HepG2 (cell line): Measurements from ENCODE around the gene NDUFS7. TPM values are rescaled to one million over a fixed set of nuclear protein-coding genes. Genes with fewer than 3 reads are reported as not detected.
A peak's percentile ranks its signal among the peaks of the same experiment; 100 is the strongest.

Source experiments
- ATAC-seq: fragments of 200-7000 bp; cut with Tn5 transposase; 3 replicates; pipeline ENCODE4 v1.9.1; 2020; ENCODE audit warnings: mild to moderate bottlenecking, moderate library complexity
- BruUV-seq: library from RNA; stranded (reverse); fragments of 400-500 nt; replicated peaks from 2 replicates; lab custom pipeline; 2021; lab: Mats Ljungman, UMichigan
- CTCF ChIA-PET: fragments of 300-600 bp; formaldehyde crosslinking; extraction: SDS; loops from one replicate; lab custom pipeline; 2021; ENCODE audit warnings: low total read pairs, inconsistent platforms, low intra/inter-chr PET ratio; lab: Yijun Ruan, JAX
- POLR2A ChIA-PET: fragments of 350-600 bp; sonication (Branson Sonifier 250); formaldehyde crosslinking; loops from one replicate; lab custom pipeline; 2020; ENCODE audit warnings: antibody characterized with exemption, inconsistent platforms; lab: Yijun Ruan, JAX
- DNase-seq: peaks from one replicate; pipeline ENCODE4 v3.0.0-alpha.2; 2015; ENCODE audit warnings: low spot score
- FAIRE-seq: peaks from 3 replicates; lab custom pipeline; 2011; peaks lifted over from hg19 to GRCh38; lab: Jason Lieb, UNC
- H2AFZ ChIP-seq: one replicate; pipeline ENCODE4 v1.6.1; 2011; ENCODE audit warnings: low read length, inconsistent platforms
- H3K27ac ChIP-seq: fragments of 300-600 bp; 3 replicates; pipeline ENCODE4 v1.8.0; 2011; ENCODE audit warnings: mixed run types, mild to moderate bottlenecking, mixed read lengths, low read length, inconsistent platforms; ENCODE audit not compliant: insufficient read depth; ENCODE audit errors: extremely low read length
- H3K27me3 ChIP-seq, 2 experiments: fragments of 200-600 bp in 1 of 2; 2 replicates in 1 of 2; 3 replicates in 1 of 2; pipeline versions ENCODE4 v1.6.0 to v1.8.0; 2011; ENCODE audit warnings: low read length in 2 of 2, mild to moderate bottlenecking in 2 of 2, moderate library complexity in 2 of 2, inconsistent platforms in 1 of 2; ENCODE audit not compliant: insufficient read depth in 2 of 2, control insufficient read depth in 1 of 2
- H3K36me3 ChIP-seq, 2 experiments: fragments of 200-600 bp in 1 of 2; replicated peaks in 1 of 2; 2 replicates in 1 of 2; 3 replicates in 1 of 2; pipeline versions ENCODE4 v1.5.1 to v1.8.0; 2011; ENCODE audit warnings: low read length in 2 of 2, inconsistent platforms in 1 of 2; ENCODE audit not compliant: insufficient read depth in 2 of 2, control insufficient read depth in 1 of 2
- H3K4me1 ChIP-seq: 2 replicates; pipeline ENCODE4 v1.5.1; 2012; ENCODE audit warnings: low read length, inconsistent platforms; ENCODE audit not compliant: insufficient read depth
- H3K4me2 ChIP-seq: 2 replicates; pipeline ENCODE4 v1.6.0; 2011; ENCODE audit warnings: low read depth, low read length, inconsistent platforms
- H3K4me3 ChIP-seq, 3 experiments: fragments of 200-600 bp in 1 of 3; sonication (generic), shearing (Covaris generic) in 1 of 3; replicated peaks in 1 of 3; 2 replicates each; pipeline ENCODE4 v1.5.1; 2011 to 2016; ENCODE audit warnings: low read length in 3 of 3, inconsistent platforms in 2 of 3, low read depth in 2 of 3, mild to moderate bottlenecking in 2 of 3, control low read depth in 1 of 3, mixed read lengths in 1 of 3; ENCODE audit not compliant: insufficient read depth in 1 of 3
- H3K79me2 ChIP-seq: one replicate; pipeline ENCODE4 v1.6.1; 2011; ENCODE audit warnings: low read length, inconsistent platforms; ENCODE audit not compliant: insufficient read depth
- H3K9ac ChIP-seq: 2 replicates; pipeline ENCODE4 v1.6.0; 2011; ENCODE audit warnings: mild to moderate bottlenecking, low read depth, low read length, inconsistent platforms; ENCODE audit not compliant: insufficient read depth
- H3K9me3 ChIP-seq: 2 replicates; pipeline ENCODE4 v1.5.1; 2012; ENCODE audit warnings: mild to moderate bottlenecking, low read length
- H4K20me1 ChIP-seq: 2 replicates; pipeline ENCODE4 v1.6.0; 2011; ENCODE audit warnings: inconsistent platforms, mild to moderate bottlenecking, low read length, moderate library complexity; ENCODE audit not compliant: insufficient read depth
- BHLHE40 ChIP-seq: IDR thresholded peaks from 2 replicates; pipeline ENCODE4 v1.6.1; 2011; ENCODE audit warnings: low read length, improper control_type of control experiment
- ELF1 ChIP-seq: sonication (generic); formaldehyde crosslinking; IDR thresholded peaks from 2 replicates; pipeline ENCODE4 v1.4.0; 2020; ENCODE audit warnings: missing genetic modification reagents
- GTF3A ChIP-seq: sonication (generic); formaldehyde crosslinking; conservative IDR thresholded peaks from 2 replicates; pipeline ENCODE4 v1.4.0; 2020; ENCODE audit warnings: mild to moderate bottlenecking, missing genetic modification reagents
- HDAC2 ChIP-seq: sonication (generic); formaldehyde crosslinking; IDR thresholded peaks from 2 replicates; pipeline ENCODE4 v1.4.0; 2020; ENCODE audit warnings: missing genetic modification reagents
- MXI1 ChIP-seq: IDR thresholded peaks from 3 replicates; pipeline ENCODE4 v1.6.1; 2012; ENCODE audit warnings: low read depth, low read length, inconsistent platforms, borderline replicate concordance
- PHF21A ChIP-seq: sonication (generic); formaldehyde crosslinking; IDR thresholded peaks from 2 replicates; pipeline ENCODE4 v1.5.0; 2020; ENCODE audit warnings: mild to moderate bottlenecking, missing genetic modification reagents
- PHF8 ChIP-seq: sonication (generic); formaldehyde crosslinking; IDR thresholded peaks from 2 replicates; pipeline ENCODE4 v1.5.0; 2020; ENCODE audit warnings: missing genetic modification reagents
- SIX1 ChIP-seq: sonication (generic); formaldehyde crosslinking; IDR thresholded peaks from 2 replicates; pipeline ENCODE4 v1.4.0; 2020; ENCODE audit warnings: missing genetic modification reagents, borderline replicate concordance
- ZBTB2 ChIP-seq: sonication (generic); formaldehyde crosslinking; IDR thresholded peaks from 2 replicates; pipeline ENCODE4 v1.8.0; 2022; ENCODE audit warnings: low read depth, missing genetic modification reagents
- ZBTB3 ChIP-seq: sonication (generic); formaldehyde crosslinking; IDR thresholded peaks from 2 replicates; pipeline ENCODE4 v1.4.0; 2020; ENCODE audit warnings: low read depth, mild to moderate bottlenecking, moderate library complexity, missing genetic modification reagents, borderline replicate concordance
- ZBTB7B ChIP-seq: sonication (generic); formaldehyde crosslinking; IDR thresholded peaks from 2 replicates; pipeline ENCODE4 v1.4.0; 2020; ENCODE audit warnings: missing genetic modification reagents
- ZFP36L1 ChIP-seq: sonication (generic); formaldehyde crosslinking; IDR thresholded peaks from 2 replicates; pipeline ENCODE4 v1.8.0; 2022; ENCODE audit warnings: mild to moderate bottlenecking, missing genetic modification reagents, moderate library complexity
- ZNF160 ChIP-seq: sonication (generic); formaldehyde crosslinking; IDR thresholded peaks from 2 replicates; pipeline ENCODE4 v1.8.0; 2022; ENCODE audit warnings: mild to moderate bottlenecking, inconsistent platforms, missing genetic modification reagents
- ZNF350 ChIP-seq: sonication (generic); formaldehyde crosslinking; IDR thresholded peaks from 2 replicates; pipeline ENCODE4 v1.4.0; 2020; ENCODE audit warnings: mild to moderate bottlenecking, low read depth, missing genetic modification reagents, borderline replicate concordance
- ZNF557 ChIP-seq: sonication (generic); formaldehyde crosslinking; IDR thresholded peaks from 2 replicates; pipeline ENCODE4 v1.4.0; 2020; ENCODE audit warnings: missing genetic modification reagents
- ZNF564 ChIP-seq: sonication (generic); formaldehyde crosslinking; IDR thresholded peaks from 2 replicates; pipeline ENCODE4 v1.8.1; 2023; ENCODE audit warnings: mild to moderate bottlenecking, missing genetic modification reagents
- ZNF569 ChIP-seq: sonication (generic); formaldehyde crosslinking; IDR thresholded peaks from 2 replicates; pipeline ENCODE4 v1.5.0; 2020; ENCODE audit warnings: mild to moderate bottlenecking, missing genetic modification reagents, moderate library complexity, borderline replicate concordance
- ZSCAN20 ChIP-seq: sonication (generic); formaldehyde crosslinking; IDR thresholded peaks from 2 replicates; pipeline ENCODE4 v1.4.0; 2020; ENCODE audit warnings: missing genetic modification reagents, mild to moderate bottlenecking, borderline replicate concordance
- WGBS: methylation state at CpG from one replicate; pipeline ENCODE4 v1.1.6; 2017; ENCODE audit warnings: low lambda C conversion rate; 5-methylcytosine and 5-hydroxymethylcytosine counted together
- in situ Hi-C: cut with HindIII; loops from 2 replicates; pipeline ENCODE4 v1.10.0; 2017; ENCODE audit warnings: low pct_unique_long_range_greater_than_20kb; ENCODE audit not compliant: extremely low pct_ligation_motif_present
- intact Hi-C: fragments of 100-400 bp; cut with micrococcal nuclease; formaldehyde crosslinking; loops from one replicate; pipeline ENCODE4 v1.10.0; 2022; ENCODE audit not compliant: unreplicated experiment
- polyA plus RNA-seq, 8 experiments: library from polyadenylated mRNA; depleted of rRNA in 3 of 8; stranded (reverse) in 7 of 8; unstranded in 1 of 8; fragments of >200 nt; fragmentation: Illumina TruSeq in 4 of 8; extraction: Trizol in 4 of 8; gene quantifications; 2 replicates each; pipeline versions ENCODE4 v1.2.1 to v1.2.3, GENCODE V29; 2011 to 2016; ENCODE audit warnings: low read depth in 4 of 8, missing spikeins in 1 of 8, mixed read lengths in 1 of 8; ENCODE audit not compliant: insufficient read depth in 1 of 8
- total RNA-seq, 5 experiments: library from RNA; depleted of rRNA; stranded (reverse); fragments of >200 nt; fragmentation: Illumina TruSeq; extraction: Trizol; gene quantifications; 2 replicates each; pipeline ENCODE4 v1.2.3, GENCODE V29; 2016; ENCODE audit warnings: low read depth in 1 of 5
- TF ChIP-seq, protein P1 (sequence below): sonication (generic); formaldehyde crosslinking; IDR thresholded peaks from 2 replicates; pipeline ENCODE4 v1.5.0; 2020; ENCODE audit warnings: missing genetic modification reagents
- TF ChIP-seq, protein P2 (sequence below): sonication (generic); formaldehyde crosslinking; IDR thresholded peaks from 2 replicates; pipeline ENCODE4 v1.4.0; 2020; ENCODE audit warnings: missing genetic modification reagents

Gene NDUFS7
- total and polyA plus RNA-seq, 2 of the 13 experiments (the other 11 are each of a cell fraction or from before 2014, with no cell fraction given): 34.3 to 66.9 TPM

DNA sequence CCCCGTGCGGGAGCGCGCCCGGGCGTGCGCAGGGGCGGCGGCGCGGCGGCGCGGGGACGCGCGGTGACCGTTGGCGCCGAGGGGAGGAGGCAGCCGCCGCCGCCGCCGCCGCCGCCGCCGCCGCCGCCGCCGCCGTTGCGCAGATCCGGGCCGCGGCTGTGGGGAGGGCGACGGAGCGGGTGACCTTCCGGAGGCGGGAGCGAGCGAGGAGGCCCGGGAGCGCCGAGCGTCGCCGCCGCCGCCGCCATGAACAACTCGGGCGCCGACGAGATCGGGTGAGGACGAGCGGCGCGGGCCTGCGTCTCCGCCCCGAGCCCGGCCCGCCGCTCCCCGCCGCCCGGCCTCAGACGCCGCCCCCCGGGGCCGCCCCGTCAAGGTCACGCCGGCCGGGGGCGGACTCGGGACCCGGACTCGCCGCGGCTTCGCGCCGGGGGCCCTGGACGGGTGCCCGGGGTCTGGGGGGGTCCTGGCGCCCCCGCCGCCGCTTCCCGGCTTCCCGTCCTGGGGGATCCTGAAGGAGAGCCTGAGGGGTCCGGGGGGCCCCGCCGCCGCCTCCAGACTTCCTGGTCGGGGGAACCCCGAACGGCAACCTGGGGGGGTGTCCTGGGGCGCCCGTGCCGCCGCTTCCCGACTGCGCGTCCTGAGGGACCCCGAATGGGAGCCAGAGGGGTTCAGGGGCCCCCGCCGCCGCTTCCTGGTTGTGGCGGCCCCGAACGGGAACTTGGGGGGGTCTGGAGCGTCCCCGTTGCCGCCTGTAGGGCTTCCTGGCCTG lies 24.0 kb downstream of the NDUFS7 start, which contains the start of gene DAZAP1:
Gene DAZAP1, plus strand, starts transcription at position 59 of the 772 bp plus-strand sequence. Its CDS starts 188 bp downstream, at position 247.
- Histone ChIP-seq H3K4me3 (peak within 1 kb of the TSS; percentile 88 to 95 (median 90)), H2AFZ (no peak within 1 kb of the TSS), H3K9ac (peak within 1 kb of the TSS; percentile 96), H3K9me3 (no peaks in the 10 kb centered on the region), H3K27me3 (no peaks in the 10 kb centered on the region; a peak in 2 of 5 replicates), H3K36me3 (peaks cover 3 to 17% of the 10 kb centered on the region in 2 experiments; a peak in 4 of 5 replicates), H3K27ac (peak within 1 kb of the TSS; percentile 91), H3K79me2 (peaks cover 49% of the 10 kb centered on the region), H4K20me1 (peaks cover 41% of the 10 kb centered on the region), H3K4me2 (peak within 1 kb of the TSS; percentile 99), H3K4me1 (peaks cover 58% of the 10 kb centered on the region)
- intact Hi-C loops (no loop called here), in situ Hi-C loops (no loop called here)
- no peak for FAIRE-seq
- WGBS: no CpG with 5 or more reads among the region's 121 CpGs
- ChIA-PET POLR2A (interaction anchor here (1.3 kb wide), 1 partner anchor 17 kb away, joined by 5 read pairs; no protein-coding TSS in a partner anchor), CTCF (interaction anchor here (0.6 kb wide), 1 partner anchor 96 kb away, joined by 3 read pairs; no protein-coding TSS in a partner anchor)
- BruUV-seq: TSS peak; percentile 57
- no peak for ATAC-seq
- DNase-seq: no peak
- TF ChIP-seq ELF1 (CRISPR knock-in tag): 0 out of 2 replicates have a peak, but pooled peaks have one; percentile 1
- 0 out of 2 replicates have a peak, but pooled peaks have one; percentile 42 for TF ChIP-seq ZBTB2 (CRISPR knock-in tag)
- no peak for TF ChIP-seq ZNF564 (CRISPR knock-in tag)
- TF ChIP-seq BHLHE40: no peak
- TF ChIP-seq ZBTB3 (CRISPR knock-in tag): no peak; the same call in 1 of the 2 replicates
- TF ChIP-seq ZNF160 (CRISPR knock-in tag): no peak
- TF ChIP-seq ZNF569 (CRISPR knock-in tag): no peak
- TF ChIP-seq, protein P1, sequence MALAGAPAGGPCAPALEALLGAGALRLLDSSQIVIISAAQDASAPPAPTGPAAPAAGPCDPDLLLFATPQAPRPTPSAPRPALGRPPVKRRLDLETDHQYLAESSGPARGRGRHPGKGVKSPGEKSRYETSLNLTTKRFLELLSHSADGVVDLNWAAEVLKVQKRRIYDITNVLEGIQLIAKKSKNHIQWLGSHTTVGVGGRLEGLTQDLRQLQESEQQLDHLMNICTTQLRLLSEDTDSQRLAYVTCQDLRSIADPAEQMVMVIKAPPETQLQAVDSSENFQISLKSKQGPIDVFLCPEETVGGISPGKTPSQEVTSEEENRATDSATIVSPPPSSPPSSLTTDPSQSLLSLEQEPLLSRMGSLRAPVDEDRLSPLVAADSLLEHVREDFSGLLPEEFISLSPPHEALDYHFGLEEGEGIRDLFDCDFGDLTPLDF (CRISPR knock-in tag): no peak
- TF ChIP-seq ZSCAN20: peak; percentile 18; the same call in 1 of the 2 replicates
- TF ChIP-seq, protein P2, sequence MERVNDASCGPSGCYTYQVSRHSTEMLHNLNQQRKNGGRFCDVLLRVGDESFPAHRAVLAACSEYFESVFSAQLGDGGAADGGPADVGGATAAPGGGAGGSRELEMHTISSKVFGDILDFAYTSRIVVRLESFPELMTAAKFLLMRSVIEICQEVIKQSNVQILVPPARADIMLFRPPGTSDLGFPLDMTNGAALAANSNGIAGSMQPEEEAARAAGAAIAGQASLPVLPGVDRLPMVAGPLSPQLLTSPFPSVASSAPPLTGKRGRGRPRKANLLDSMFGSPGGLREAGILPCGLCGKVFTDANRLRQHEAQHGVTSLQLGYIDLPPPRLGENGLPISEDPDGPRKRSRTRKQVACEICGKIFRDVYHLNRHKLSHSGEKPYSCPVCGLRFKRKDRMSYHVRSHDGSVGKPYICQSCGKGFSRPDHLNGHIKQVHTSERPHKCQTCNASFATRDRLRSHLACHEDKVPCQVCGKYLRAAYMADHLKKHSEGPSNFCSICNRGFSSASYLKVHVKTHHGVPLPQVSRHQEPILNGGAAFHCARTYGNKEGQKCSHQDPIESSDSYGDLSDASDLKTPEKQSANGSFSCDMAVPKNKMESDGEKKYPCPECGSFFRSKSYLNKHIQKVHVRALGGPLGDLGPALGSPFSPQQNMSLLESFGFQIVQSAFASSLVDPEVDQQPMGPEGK: 0 out of 2 replicates have a peak, but pooled peaks have one; percentile 7
- TF ChIP-seq PHF21A (CRISPR knock-in tag): peak; percentile 6; the same call in 1 of the 2 replicates
- peak; percentile 13; the same call in 1 of the 2 replicates for TF ChIP-seq PHF8 (CRISPR knock-in tag)
- 0 out of 2 replicates have a peak, but pooled peaks have one; percentile 23 for TF ChIP-seq ZNF350
- TF ChIP-seq GTF3A (CRISPR knock-in tag): no peak
- TF ChIP-seq ZBTB7B (CRISPR knock-in tag): no peak
- TF ChIP-seq MXI1: no peak
- no peak for TF ChIP-seq ZFP36L1
- TF ChIP-seq SIX1 (CRISPR knock-in tag): no peak
- TF ChIP-seq HDAC2 (CRISPR knock-in tag): no peak
- no peak for TF ChIP-seq ZNF557 (CRISPR knock-in tag)
